ENCODE data around the gene RASSF9. TPM values are rescaled to one million over a fixed set of nuclear protein-coding genes. Genes with fewer than 3 reads are reported as not detected.

RASSF9 gene
- total RNA-seq, 3 donors from 2014 or later = 0.49 to 1.4 (median 1.1) TPM

DNA sequence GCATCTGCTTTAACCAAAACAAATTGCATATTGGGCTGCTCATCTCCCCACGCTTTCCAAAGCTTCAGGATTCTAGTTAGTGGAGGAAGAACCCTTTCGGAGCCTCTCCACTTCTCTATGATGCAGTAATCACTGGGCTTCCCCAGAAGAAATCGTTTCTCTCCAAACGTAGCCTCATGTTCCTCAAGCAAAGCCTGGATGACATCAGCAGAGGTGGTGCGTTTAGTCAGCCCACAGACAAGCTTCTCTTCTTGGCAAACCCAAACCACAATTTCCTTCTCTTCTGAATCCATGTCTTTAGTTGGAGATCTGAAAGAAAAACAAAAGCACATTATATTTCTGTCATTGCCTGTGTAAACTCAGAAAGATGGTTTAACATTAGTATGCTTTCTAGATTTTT lies 30.6 kb downstream of the RASSF9 start:
- Histone ChIP-seq H3K9me3 (no peaks in the 10 kb centered on the region), H3K4me1 (ENCODE audit: low read depth) (no peaks in the 10 kb centered on the region), H3K4me3 (no peak overlapping the region), H3K36me3 (ENCODE audit: low read depth) (no peaks in the 10 kb centered on the region)
- DNase-seq (peak in 1 of 3 donors; percentile 2), ATAC-seq (peak; percentile 12)
- TF ChIP-seq, protein P1, sequence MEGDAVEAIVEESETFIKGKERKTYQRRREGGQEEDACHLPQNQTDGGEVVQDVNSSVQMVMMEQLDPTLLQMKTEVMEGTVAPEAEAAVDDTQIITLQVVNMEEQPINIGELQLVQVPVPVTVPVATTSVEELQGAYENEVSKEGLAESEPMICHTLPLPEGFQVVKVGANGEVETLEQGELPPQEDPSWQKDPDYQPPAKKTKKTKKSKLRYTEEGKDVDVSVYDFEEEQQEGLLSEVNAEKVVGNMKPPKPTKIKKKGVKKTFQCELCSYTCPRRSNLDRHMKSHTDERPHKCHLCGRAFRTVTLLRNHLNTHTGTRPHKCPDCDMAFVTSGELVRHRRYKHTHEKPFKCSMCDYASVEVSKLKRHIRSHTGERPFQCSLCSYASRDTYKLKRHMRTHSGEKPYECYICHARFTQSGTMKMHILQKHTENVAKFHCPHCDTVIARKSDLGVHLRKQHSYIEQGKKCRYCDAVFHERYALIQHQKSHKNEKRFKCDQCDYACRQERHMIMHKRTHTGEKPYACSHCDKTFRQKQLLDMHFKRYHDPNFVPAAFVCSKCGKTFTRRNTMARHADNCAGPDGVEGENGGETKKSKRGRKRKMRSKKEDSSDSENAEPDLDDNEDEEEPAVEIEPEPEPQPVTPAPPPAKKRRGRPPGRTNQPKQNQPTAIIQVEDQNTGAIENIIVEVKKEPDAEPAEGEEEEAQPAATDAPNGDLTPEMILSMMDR (IDR thresholded peaks at IDR 0.05) = no peak
- intact Hi-C loops (cut with DNase I, micrococcal nuclease) = no loop called here

DNA sequence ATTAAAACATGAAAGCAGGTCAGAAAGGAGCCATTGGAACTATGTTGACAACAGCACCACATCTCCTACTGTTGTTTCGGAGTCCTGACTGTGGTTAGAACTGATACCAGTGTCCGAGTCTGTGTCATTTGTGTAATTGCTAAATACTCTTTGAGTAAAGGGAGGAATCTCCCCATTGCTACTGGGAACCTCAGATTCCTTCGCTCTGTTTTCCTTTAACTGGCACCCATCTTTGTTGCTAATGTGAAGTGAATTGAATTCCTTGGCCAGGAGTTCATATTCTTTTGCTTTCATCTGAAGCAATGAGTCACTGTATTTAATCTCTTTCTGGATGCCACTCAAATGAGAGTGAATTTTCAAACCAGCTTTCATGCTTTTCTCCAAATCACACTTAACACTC lies 31.5 kb downstream of the RASSF9 start:
- ATAC-seq (no peak), DNase-seq (no peak)
- intact Hi-C loops (cut with DNase I, micrococcal nuclease) = no loop called here
- H3K9me3 ChIP-seq = no peaks in the 10 kb centered on the region
- no peaks in the 10 kb centered on the region for H3K36me3 ChIP-seq (ENCODE audit: low read depth)
- no peaks in the 10 kb centered on the region for H3K4me1 ChIP-seq (ENCODE audit: low read depth)
- TF ChIP-seq, protein P1 (IDR thresholded peaks at IDR 0.05) = no peak
- no peak overlapping the region for H3K4me3 ChIP-seq

DNA sequence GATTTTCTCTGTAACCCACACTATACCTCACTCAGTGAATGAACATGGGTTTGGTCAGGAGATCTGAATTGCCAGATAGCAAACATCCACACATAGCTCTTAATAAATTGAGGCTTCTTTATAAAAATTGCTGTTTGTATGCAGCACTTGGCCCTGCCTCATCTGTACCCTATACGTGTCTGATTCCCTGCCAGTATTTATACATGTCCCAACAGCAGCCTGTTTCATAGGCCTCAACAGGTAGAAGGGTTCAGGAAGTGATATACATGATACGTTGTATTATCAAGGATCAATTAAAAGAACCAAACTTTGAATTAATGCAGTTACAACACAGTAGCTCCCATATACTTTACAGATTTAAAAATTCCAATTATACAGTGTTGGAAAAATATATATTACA lies 32.3 kb downstream of the RASSF9 start:
- intact Hi-C loops (cut with DNase I, micrococcal nuclease) = no loop called here
- Histone ChIP-seq H3K36me3 (ENCODE audit: low read depth) (no peaks in the 10 kb centered on the region), H3K4me1 (ENCODE audit: low read depth) (no peaks in the 10 kb centered on the region), H3K9me3 (no peaks in the 10 kb centered on the region), H3K4me3 (no peak overlapping the region)
- TF ChIP-seq, protein P1 (IDR thresholded peaks at IDR 0.05) = no peak
- DNase-seq (no peak), ATAC-seq (no peak)

DNA sequence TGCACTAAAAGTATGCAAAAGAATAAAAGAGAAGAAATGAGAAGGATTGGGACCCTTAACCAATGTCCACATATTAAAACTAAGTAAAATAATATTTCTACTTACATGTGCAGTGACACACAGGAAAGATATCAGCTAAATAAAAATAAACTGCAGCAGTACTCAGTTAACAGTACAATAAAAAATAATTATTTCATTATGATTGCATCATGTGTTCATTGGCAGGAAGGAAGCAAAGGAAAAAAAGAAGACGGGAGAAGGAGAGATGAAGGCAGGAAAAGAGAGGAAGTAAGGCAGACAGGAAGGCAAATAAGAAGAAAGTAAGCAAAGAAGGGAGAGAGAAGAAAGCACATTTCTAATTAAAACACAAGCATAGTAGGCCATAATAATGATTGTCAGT lies 33.0 kb downstream of the RASSF9 start:
- TF ChIP-seq, protein P1 (IDR thresholded peaks at IDR 0.05) = no peak
- intact Hi-C loops (cut with DNase I, micrococcal nuclease) = no loop called here
- DNase-seq (no peak), ATAC-seq (no peak)
- Histone ChIP-seq H3K9me3 (no peaks in the 10 kb centered on the region), H3K36me3 (ENCODE audit: low read depth) (no peaks in the 10 kb centered on the region), H3K4me1 (ENCODE audit: low read depth) (no peaks in the 10 kb centered on the region), H3K4me3 (no peak overlapping the region)

DNA sequence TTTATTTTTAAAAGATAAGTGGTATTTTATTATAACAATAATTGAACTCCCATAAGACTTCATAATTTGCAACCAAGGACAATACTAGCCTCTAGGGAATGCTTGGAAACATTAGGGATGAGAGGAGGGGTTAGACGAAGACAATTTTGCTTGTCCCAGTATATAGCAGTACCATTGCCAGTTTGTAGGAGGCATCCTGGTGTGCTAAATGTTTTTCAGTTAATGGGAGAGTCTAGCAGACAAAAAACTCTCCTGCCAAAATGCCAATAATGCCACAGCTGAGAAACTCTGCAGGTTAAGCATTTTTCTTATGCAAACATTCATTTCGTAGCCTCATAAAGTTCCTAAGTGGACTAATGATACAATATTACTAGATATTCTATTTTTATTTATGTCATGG lies 38.1 kb downstream of the RASSF9 start:
- intact Hi-C loops (cut with DNase I, micrococcal nuclease) = no loop called here
- Histone ChIP-seq H3K36me3 (ENCODE audit: low read depth) (no peaks in the 10 kb centered on the region), H3K9me3 (no peaks in the 10 kb centered on the region), H3K4me1 (ENCODE audit: low read depth) (no peaks in the 10 kb centered on the region), H3K4me3 (no peak overlapping the region)
- ATAC-seq (no peak), DNase-seq (no peak)
- TF ChIP-seq, protein P1 (IDR thresholded peaks at IDR 0.05) = no peak

DNA sequence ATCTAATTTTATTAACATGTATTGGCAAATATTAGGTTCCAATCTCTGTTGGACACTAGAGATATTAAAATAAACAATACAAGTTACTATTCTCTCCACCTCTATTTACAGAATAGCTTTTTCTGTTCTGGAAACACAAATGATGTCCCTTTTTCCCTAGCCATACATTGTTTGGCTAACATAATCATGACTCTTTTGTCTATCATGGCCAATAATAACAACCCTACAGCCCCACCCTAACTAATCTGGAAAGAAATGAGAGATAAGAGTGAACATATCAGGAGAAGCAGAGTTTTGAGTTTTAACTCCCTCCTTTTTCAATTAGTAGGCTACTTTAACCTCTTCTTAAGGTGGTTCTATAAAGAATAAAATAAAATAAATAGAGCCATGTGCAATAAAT lies 40.2 kb downstream of the RASSF9 start:
- Histone ChIP-seq H3K4me1 (ENCODE audit: low read depth) (no peaks in the 10 kb centered on the region), H3K36me3 (ENCODE audit: low read depth) (no peaks in the 10 kb centered on the region), H3K9me3 (no peaks in the 10 kb centered on the region), H3K4me3 (no peak overlapping the region)
- DNase-seq = no peak
- TF ChIP-seq, protein P1 (IDR thresholded peaks at IDR 0.05) = no peak
- intact Hi-C loops (cut with DNase I, micrococcal nuclease) = no loop called here
- no peak for ATAC-seq
